Measurements from ENCODE around the gene FLRT1. TPM values are rescaled to one million over a fixed set of nuclear protein-coding genes. Genes with fewer than 3 reads are reported as not detected.

FLRT1 gene
- total RNA-seq, 1 donor from 2014 or later, result 0.54 TPM

DNA sequence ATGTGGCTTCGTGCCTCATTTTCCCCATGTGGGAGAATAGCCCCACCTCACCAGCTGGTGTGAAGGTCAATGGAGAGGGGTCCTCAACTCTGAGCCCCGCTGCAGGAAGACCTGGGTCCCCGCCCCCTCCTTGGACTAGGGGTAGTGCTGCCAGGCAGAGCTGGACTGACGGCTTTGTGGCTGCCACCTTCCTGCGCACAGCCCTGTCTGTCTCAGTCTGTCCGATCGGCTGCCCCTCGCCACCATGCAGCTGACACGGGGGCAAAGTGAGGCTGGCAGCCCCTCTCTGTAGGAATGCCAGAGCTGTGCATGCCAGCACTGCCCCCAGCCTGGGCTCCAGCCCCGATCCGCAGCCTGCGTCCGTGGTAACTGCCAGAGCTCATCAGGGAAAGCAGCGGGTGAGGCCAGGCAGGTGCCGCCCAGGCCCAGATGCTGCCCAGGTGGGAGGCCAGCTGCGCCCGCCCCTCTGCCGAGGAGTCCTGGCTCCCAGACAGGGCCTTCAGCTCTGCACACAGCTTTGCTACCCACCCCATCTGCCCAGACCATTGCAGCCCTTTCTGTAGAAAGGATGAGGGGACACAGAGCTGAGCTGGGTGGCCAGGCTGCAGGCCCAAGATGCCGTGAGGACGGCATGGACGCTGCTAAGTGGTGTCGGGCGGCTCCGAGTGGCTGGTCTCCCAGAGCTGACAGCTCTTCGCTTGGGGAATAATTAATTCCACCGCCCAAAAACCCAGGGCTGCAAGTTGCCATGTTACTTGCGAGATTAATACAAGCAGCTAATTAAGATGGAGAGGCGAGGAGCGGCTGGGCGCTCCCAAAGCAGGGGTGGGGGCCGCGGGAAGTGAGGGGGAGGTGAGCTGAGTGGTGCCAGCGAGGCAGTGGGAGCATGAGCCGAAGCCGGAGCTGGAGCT, 19.5 kb upstream of the FLRT1 start:
- H3K4me1 Mint-ChIP-seq (ENCODE audit: unreplicated experiment), result peaks cover 3% of the 10 kb centered on the region
- DNase-seq (ENCODE audit: extremely low spot score, unreplicated experiment), result no peak
- H3K27me3 Mint-ChIP-seq (ENCODE audit: unreplicated experiment), result no peaks in the 10 kb centered on the region
- TF ChIP-seq, protein P1, sequence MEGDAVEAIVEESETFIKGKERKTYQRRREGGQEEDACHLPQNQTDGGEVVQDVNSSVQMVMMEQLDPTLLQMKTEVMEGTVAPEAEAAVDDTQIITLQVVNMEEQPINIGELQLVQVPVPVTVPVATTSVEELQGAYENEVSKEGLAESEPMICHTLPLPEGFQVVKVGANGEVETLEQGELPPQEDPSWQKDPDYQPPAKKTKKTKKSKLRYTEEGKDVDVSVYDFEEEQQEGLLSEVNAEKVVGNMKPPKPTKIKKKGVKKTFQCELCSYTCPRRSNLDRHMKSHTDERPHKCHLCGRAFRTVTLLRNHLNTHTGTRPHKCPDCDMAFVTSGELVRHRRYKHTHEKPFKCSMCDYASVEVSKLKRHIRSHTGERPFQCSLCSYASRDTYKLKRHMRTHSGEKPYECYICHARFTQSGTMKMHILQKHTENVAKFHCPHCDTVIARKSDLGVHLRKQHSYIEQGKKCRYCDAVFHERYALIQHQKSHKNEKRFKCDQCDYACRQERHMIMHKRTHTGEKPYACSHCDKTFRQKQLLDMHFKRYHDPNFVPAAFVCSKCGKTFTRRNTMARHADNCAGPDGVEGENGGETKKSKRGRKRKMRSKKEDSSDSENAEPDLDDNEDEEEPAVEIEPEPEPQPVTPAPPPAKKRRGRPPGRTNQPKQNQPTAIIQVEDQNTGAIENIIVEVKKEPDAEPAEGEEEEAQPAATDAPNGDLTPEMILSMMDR (IDR thresholded peaks at IDR 0.05), result no peak
- no peak overlapping the region for H3K4me3 Mint-ChIP-seq (ENCODE audit: unreplicated experiment)
- H3K27ac Mint-ChIP-seq (ENCODE audit: unreplicated experiment), result no peak overlapping the region
- no peaks in the 10 kb centered on the region for H3K9me3 Mint-ChIP-seq (ENCODE audit: unreplicated experiment)
- no peaks in the 10 kb centered on the region for H3K36me3 Mint-ChIP-seq (ENCODE audit: unreplicated experiment)

- H3K36me3 Mint-ChIP-seq (ENCODE audit: unreplicated experiment), result no peaks in the 10 kb centered on the region
- no peak overlapping the region for H3K4me3 Mint-ChIP-seq (ENCODE audit: unreplicated experiment)
- H3K27me3 Mint-ChIP-seq (ENCODE audit: unreplicated experiment), result no peaks in the 10 kb centered on the region
- H3K9me3 Mint-ChIP-seq (ENCODE audit: unreplicated experiment), result no peaks in the 10 kb centered on the region
- H3K4me1 Mint-ChIP-seq (ENCODE audit: unreplicated experiment), result peaks cover 17% of the 10 kb centered on the region
- no peak overlapping the region for H3K27ac Mint-ChIP-seq (ENCODE audit: unreplicated experiment)
- TF ChIP-seq, protein P1 (IDR thresholded peaks at IDR 0.05), result no peak
- DNase-seq (ENCODE audit: extremely low spot score, unreplicated experiment), result no peak
These were observed 17.8 kb upstream of the FLRT1 start for GRCh38 chr11:64017945-64018224.

DNA sequence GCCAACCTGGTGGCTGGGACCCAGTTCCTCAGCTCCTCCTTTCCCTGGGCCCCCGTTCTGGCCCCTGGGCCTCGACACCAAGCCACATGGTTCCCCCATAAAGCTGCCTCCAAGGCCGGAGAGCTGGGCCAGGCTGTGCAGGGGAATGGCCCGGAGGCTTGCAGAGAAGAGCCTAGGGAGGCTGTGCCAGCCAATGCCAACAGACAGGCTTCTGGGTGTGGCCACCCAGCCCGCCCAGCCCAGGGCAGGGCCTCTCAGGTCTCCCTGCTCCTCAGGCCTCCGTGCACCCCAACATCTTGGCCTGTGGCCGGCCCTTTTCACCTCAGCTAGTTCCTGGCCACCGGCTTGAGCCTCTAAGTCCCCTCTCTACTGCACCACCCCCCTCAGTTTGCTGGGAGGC, 17.4 kb upstream of the FLRT1 start:
- no peaks in the 10 kb centered on the region for H3K9me3 Mint-ChIP-seq (ENCODE audit: unreplicated experiment)

DNA sequence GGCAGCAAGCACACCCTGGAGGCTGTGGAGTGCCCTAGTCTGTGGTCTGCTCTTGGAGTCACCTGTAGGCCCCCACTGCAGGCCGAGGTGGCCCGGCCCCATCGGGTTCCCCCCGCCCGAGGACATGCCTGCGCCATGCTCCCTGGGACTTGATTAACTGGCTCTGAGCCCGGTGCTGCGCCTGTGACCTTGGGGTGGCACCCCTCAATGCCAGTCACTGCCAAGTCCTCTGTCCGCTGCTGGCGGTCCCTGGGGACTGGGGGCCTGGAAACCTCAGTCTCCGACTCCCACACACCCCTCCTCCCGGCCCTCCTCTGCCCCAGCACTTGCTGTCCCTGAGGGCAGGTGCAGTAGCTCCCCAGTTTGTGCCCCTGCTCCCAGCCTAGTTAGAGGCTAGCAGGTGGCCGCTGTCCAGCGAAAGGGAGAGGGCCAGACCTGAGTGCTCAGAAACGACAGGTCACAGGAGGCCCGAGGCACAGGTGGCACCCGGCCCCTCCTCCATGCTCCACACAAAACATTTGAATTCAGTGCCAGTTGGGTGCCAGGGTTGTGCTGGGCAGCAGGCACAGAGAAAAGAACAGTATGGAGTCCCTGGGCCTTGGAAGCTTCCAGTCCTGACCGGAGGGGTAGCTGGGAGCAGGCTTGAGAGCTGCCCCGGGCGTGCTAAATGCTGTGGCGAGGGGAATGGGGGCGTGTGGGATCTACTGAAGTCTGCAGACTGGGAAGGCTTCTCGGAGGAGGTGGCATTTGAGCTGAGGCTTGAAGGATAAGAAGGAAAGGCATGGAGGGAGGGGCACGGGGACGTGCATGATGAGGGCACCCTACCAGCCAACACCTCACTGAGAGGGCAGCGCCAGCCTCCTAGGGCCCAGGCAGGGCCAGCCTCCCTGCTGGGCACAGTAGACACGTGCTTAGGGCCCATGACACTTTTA, 16.4 kb upstream of the FLRT1 start:
- no peaks in the 10 kb centered on the region for H3K9me3 Mint-ChIP-seq (ENCODE audit: unreplicated experiment)
- no peaks in the 10 kb centered on the region for H3K27me3 Mint-ChIP-seq (ENCODE audit: unreplicated experiment)
- TF ChIP-seq, protein P1 (IDR thresholded peaks at IDR 0.05), result no peak
- peaks cover 24% of the 10 kb centered on the region for H3K4me1 Mint-ChIP-seq (ENCODE audit: unreplicated experiment)
- no peak overlapping the region for H3K4me3 Mint-ChIP-seq (ENCODE audit: unreplicated experiment)
- H3K27ac Mint-ChIP-seq (ENCODE audit: unreplicated experiment), result no peak overlapping the region
- DNase-seq (ENCODE audit: extremely low spot score, unreplicated experiment), result no peak
- H3K36me3 Mint-ChIP-seq (ENCODE audit: unreplicated experiment), result no peaks in the 10 kb centered on the region

More for the DNA sequence above, 17.4 kb upstream of the FLRT1 start:
- Mint-ChIP-seq H3K27me3 (ENCODE audit: unreplicated experiment) (no peaks in the 10 kb centered on the region), H3K27ac (ENCODE audit: unreplicated experiment) (no peak overlapping the region), H3K4me3 (ENCODE audit: unreplicated experiment) (no peak overlapping the region), H3K4me1 (ENCODE audit: unreplicated experiment) (peaks cover 19% of the 10 kb centered on the region), H3K36me3 (ENCODE audit: unreplicated experiment) (no peaks in the 10 kb centered on the region)
- DNase-seq (ENCODE audit: extremely low spot score, unreplicated experiment), result no peak
- TF ChIP-seq, protein P1 (IDR thresholded peaks at IDR 0.05), result no peak

All from osteocyte (in vitro differentiated cells).